Measurements from ENCODE around the gene CENPM.

CENPM gene

GRCh38 chr22:41902016-41902415 is 44.9 kb downstream of the CENPM start:
- no peak for TF ChIP-seq CTCF (IDR thresholded peaks at IDR 0.05; ENCODE audit: insufficient read depth, missing control alignments)
- DNase-seq (ENCODE audit: insufficient read length, low spot score), result no peak
- no peak for FAIRE-seq

- no peak for DNase-seq (ENCODE audit: insufficient read length, low spot score)
- TF ChIP-seq CTCF (IDR thresholded peaks at IDR 0.05; ENCODE audit: insufficient read depth, missing control alignments), result no peak
- no peak for FAIRE-seq
Measured at GRCh38 chr22:41900652-41901312, 46.2 kb downstream of the CENPM start.

GRCh38 chr22:41899992-41900651 is 46.8 kb downstream of the CENPM start:
- no peak for DNase-seq (ENCODE audit: insufficient read length, low spot score)
- no peak for TF ChIP-seq CTCF (IDR thresholded peaks at IDR 0.05; ENCODE audit: insufficient read depth, missing control alignments)
- FAIRE-seq, result no peak

- FAIRE-seq, result no peak
- no peak for DNase-seq (ENCODE audit: insufficient read length, low spot score)
- TF ChIP-seq CTCF (IDR thresholded peaks at IDR 0.05; ENCODE audit: insufficient read depth, missing control alignments), result no peak
Measured at GRCh38 chr22:41899110-41899509, 47.8 kb downstream of the CENPM start.

GRCh38 chr22:41898645-41899044 is 48.3 kb downstream of the CENPM start:
- no peak for TF ChIP-seq CTCF (IDR thresholded peaks at IDR 0.05; ENCODE audit: insufficient read depth, missing control alignments)
- no peak for DNase-seq (ENCODE audit: insufficient read length, low spot score)
- FAIRE-seq, result no peak

GRCh38 chr22:41893591-41894375 is 53.2 kb downstream of the CENPM start:
- no peak for FAIRE-seq
- TF ChIP-seq CTCF (IDR thresholded peaks at IDR 0.05; ENCODE audit: insufficient read depth, missing control alignments), result no peak
- DNase-seq (ENCODE audit: insufficient read length, low spot score), result no peak

Data from D721Med (cell line).